RWPE2 (cell line): Measurements from ENCODE around the gene SAMD14.

Source experiments
- ATAC-seq: fragments of 200-7000 bp; cut with Tn5 transposase; 3 replicates; pipeline ENCODE4 v1.9.1; 2021; ENCODE audit warnings: low read depth
- DNase-seq: peaks from one replicate; pipeline ENCODE4 v3.0.0-alpha.2; 2020; ENCODE audit warnings: low spot score
- H3K27ac ChIP-seq: fragments of 450-650 bp; 2 replicates; pipeline ENCODE4 v1.5.1; 2017; ENCODE audit warnings: mild to moderate bottlenecking; ENCODE audit not compliant: poor library complexity, severe bottlenecking
- H3K27me3 ChIP-seq: fragments of 250-450 bp; sonication (Bioruptor Pico); 2 replicates; pipeline ENCODE4 v1.5.1; 2021; ENCODE audit warnings: mild to moderate bottlenecking, moderate library complexity; ENCODE audit not compliant: insufficient read depth, poor library complexity, severe bottlenecking
- H3K36me3 ChIP-seq: fragments of 250-450 bp; sonication (Bioruptor Pico); 2 replicates; pipeline ENCODE4 v1.5.1; 2020; ENCODE audit warnings: low read depth, mild to moderate bottlenecking, moderate library complexity
- H3K4me1 ChIP-seq: fragments of 250-450 bp; sonication (Bioruptor Pico); 2 replicates; pipeline ENCODE4 v1.5.1; 2021; ENCODE audit warnings: mild to moderate bottlenecking, moderate library complexity; ENCODE audit not compliant: insufficient read depth, poor library complexity, severe bottlenecking
- H3K4me3 ChIP-seq: fragments of 250-450 bp; sonication (Bioruptor Pico); 2 replicates; pipeline ENCODE4 v1.5.1; 2021; ENCODE audit warnings: mild to moderate bottlenecking, moderate library complexity; ENCODE audit not compliant: severe bottlenecking
- H3K9me3 ChIP-seq: fragments of 250-450 bp; sonication (Bioruptor Pico); 2 replicates; pipeline ENCODE4 v1.5.1; 2021; ENCODE audit warnings: mild to moderate bottlenecking, moderate library complexity; ENCODE audit not compliant: severe bottlenecking
- CTCF ChIP-seq: fragments of 450-650 bp; IDR thresholded peaks from one replicate; pipeline ENCODE4 v1.5.1; 2017; ENCODE audit warnings: mild to moderate bottlenecking, moderate library complexity; ENCODE audit not compliant: poor library complexity, severe bottlenecking

Gene SAMD14

GRCh38 chr17:50101346-50102163, 28.4 kb downstream of the SAMD14 start:
- Histone ChIP-seq H3K27me3 (no peaks in the 10 kb centered on the region), H3K36me3 (peaks cover 6% of the 10 kb centered on the region; the same call in 1 of the 2 replicates), H3K4me1 (no peaks in the 10 kb centered on the region), H3K27ac (no peak overlapping the region), H3K4me3 (no peak overlapping the region), H3K9me3 (no peaks in the 10 kb centered on the region)
- DNase-seq = no peak
- peak; percentile 12; the same call in 2 of the 3 replicates for ATAC-seq
- no peak for TF ChIP-seq CTCF

- TF ChIP-seq CTCF = no peak
These were observed 29.0 kb downstream of the SAMD14 start for GRCh38 chr17:50100921-50101345.

GRCh38 chr17:50100480-50100883, 29.5 kb downstream of the SAMD14 start:
- no peaks in the 10 kb centered on the region for H3K9me3 ChIP-seq
- ATAC-seq = no peak
- H3K4me1 ChIP-seq = no peaks in the 10 kb centered on the region
- no peak for DNase-seq
- no peak overlapping the region for H3K27ac ChIP-seq
- no peak overlapping the region for H3K4me3 ChIP-seq
- H3K27me3 ChIP-seq = no peaks in the 10 kb centered on the region
- no peak for TF ChIP-seq CTCF
- 0 out of 2 replicates have a peak, but pooled peaks cover 6% of the 10 kb centered on the region for H3K36me3 ChIP-seq

More at GRCh38 chr17:50100921-50101345, 29.0 kb downstream of the SAMD14 start:
- Histone ChIP-seq H3K4me3 (no peak overlapping the region), H3K36me3 (0 out of 2 replicates have a peak, but pooled peaks cover 6% of the 10 kb centered on the region), H3K27me3 (no peaks in the 10 kb centered on the region), H3K4me1 (no peaks in the 10 kb centered on the region), H3K9me3 (no peaks in the 10 kb centered on the region), H3K27ac (no peak overlapping the region)
- DNase-seq = no peak
- no peak for ATAC-seq

GRCh38 chr17:50099003-50099402, 31.0 kb downstream of the SAMD14 start:
- no peak for ATAC-seq
- TF ChIP-seq CTCF = no peak
- H3K4me1 ChIP-seq = peaks cover 2% of the 10 kb centered on the region
- no peak overlapping the region for H3K27ac ChIP-seq
- no peaks in the 10 kb centered on the region for H3K27me3 ChIP-seq
- H3K4me3 ChIP-seq = no peak overlapping the region
- 0 out of 2 replicates have a peak, but pooled peaks cover 6% of the 10 kb centered on the region for H3K36me3 ChIP-seq
- H3K9me3 ChIP-seq = no peaks in the 10 kb centered on the region
- DNase-seq = no peak

GRCh38 chr17:50098583-50098982, 31.4 kb downstream of the SAMD14 start:
- Histone ChIP-seq H3K4me1 (peaks cover 3% of the 10 kb centered on the region), H3K36me3 (0 out of 2 replicates have a peak, but pooled peaks cover 6% of the 10 kb centered on the region), H3K27ac (no peak overlapping the region), H3K4me3 (no peak overlapping the region), H3K27me3 (no peaks in the 10 kb centered on the region), H3K9me3 (no peaks in the 10 kb centered on the region)
- ATAC-seq (no peak), DNase-seq (no peak)
- no peak for TF ChIP-seq CTCF
